GM12874 (cell line): Measurements from ENCODE around the gene PIGU.

Source experiments
- CTCF ChIP-seq: IDR thresholded peaks from 2 replicates; pipeline ENCODE4 v1.5.1; 2011; ENCODE audit warnings: low read depth, mild to moderate bottlenecking, control low read depth, low read length, moderate library complexity; ENCODE audit not compliant: insufficient read depth

PIGU gene

GRCh38 chr20:34628026-34628425, 48.9 kb downstream of the PIGU start:
- TF ChIP-seq CTCF = no peak

GRCh38 chr20:34627458-34627857, 49.4 kb downstream of the PIGU start:
- TF ChIP-seq CTCF = no peak

GRCh38 chr20:34626992-34627391, 49.9 kb downstream of the PIGU start:
- TF ChIP-seq CTCF = no peak

- no peak for TF ChIP-seq CTCF
Measured at GRCh38 chr20:34624629-34625028, 52.3 kb downstream of the PIGU start.

GRCh38 chr20:34622821-34623451, 54.0 kb downstream of the PIGU start:
- TF ChIP-seq CTCF = no peak

- no peak for TF ChIP-seq CTCF
Measured at GRCh38 chr20:34621383-34622367, 55.2 kb downstream of the PIGU start.

GRCh38 chr20:34621036-34621343, 55.9 kb downstream of the PIGU start:
- TF ChIP-seq CTCF = no peak
